Left lung (tissue), 10 donors: ENCODE results near the gene CPLANE2. TPM values are rescaled to one million over a fixed set of nuclear protein-coding genes. Genes with fewer than 3 reads are reported as not detected.

Experiments
- ATAC-seq: fragments of 200-7000 bp; cut with Tn5 transposase; one replicate; pipeline ENCODE4 v1.9.1; 2020; ENCODE audit warnings: moderate library complexity
- DNase-seq, 4 donors: peaks; one replicate each; pipeline ENCODE4 v3.0.0-alpha.2; 2013 to 2020
- H3K27ac ChIP-seq, 2 donors: fragments of 200-600 bp; sonication (generic) in 1 of 2; one replicate each; pipeline versions ENCODE4 v1.5.0 to v1.8.0; 2020 to 2021
- H3K27me3 ChIP-seq, 2 donors: fragments of 200-600 bp; sonication (generic) in 1 of 2; one replicate each; pipeline versions ENCODE4 v1.5.0 to v1.8.0; 2020 to 2021
- H3K36me3 ChIP-seq, 2 donors: fragments of 200-600 bp; sonication (generic) in 1 of 2; one replicate each; pipeline versions ENCODE4 v1.5.0 to v1.8.0; 2020 to 2021
- H3K4me1 ChIP-seq, 2 donors: fragments of 200-600 bp; one replicate each; pipeline ENCODE4 v1.8.0; 2021
- H3K4me3 ChIP-seq, 2 donors: fragments of 200-600 bp; sonication (generic) in 1 of 2; one replicate each; pipeline versions ENCODE4 v1.5.0 to v1.8.0; 2020 to 2021; ENCODE audit warnings: mild to moderate bottlenecking in 1 of 2
- H3K9me3 ChIP-seq, 2 donors: fragments of 200-600 bp; sonication (generic) in 1 of 2; one replicate each; pipeline versions ENCODE4 v1.5.0 to v1.8.0; 2020 to 2021
- CTCF ChIP-seq, 2 donors: fragments of 200-600 bp; sonication (generic) in 1 of 2; IDR thresholded peaks; one replicate each; pipeline versions ENCODE4 v1.5.0 to v1.8.0; 2021; ENCODE audit warnings: antibody characterized with exemption in 2 of 2
- intact Hi-C, 2 donors: fragments of 100-400 bp; cut with DNase I; formaldehyde crosslinking; loops; one replicate each; pipeline versions ENCODE4 v1.11.2 to v1.14.2; 2022
- polyA plus RNA-seq, 6 donors: library from polyadenylated mRNA; unstranded; fragments of 120-200 nt; gene quantifications; one replicate each; pipeline ENCODE4 v1.2.1, GENCODE V29; 2013; ENCODE audit not compliant: insufficient read length in 6 of 6
- total RNA-seq, 2 donors: library from RNA; stranded (reverse); fragmentation: NEBNext Ultra II Directional; extraction: Animal tissue kit (Norgen Biotek cat#: 25700); gene quantifications; one replicate each; pipeline ENCODE4 v1.2.1, GENCODE V29; 2021
- donor health status: DM: no; HTN: yes; CAD: no.
- donor health status: DM: no; HTN: no; CAD: no.

Gene CPLANE2
- total and polyA plus RNA-seq, 8 donors = 3.9 to 8.9 (median 5.3) TPM

- no peak for DNase-seq
- no peak overlapping the region for H3K27ac ChIP-seq
- H3K4me1 ChIP-seq = peaks cover 17 to 34% of the 10 kb centered on the region in 2 donors
- no peaks in the 10 kb centered on the region for H3K27me3 ChIP-seq
- H3K9me3 ChIP-seq = no peaks in the 10 kb centered on the region
- intact Hi-C loops = no loop called here
- peaks cover 0 to 14% of the 10 kb centered on the region in 2 donors for H3K36me3 ChIP-seq
- TF ChIP-seq CTCF (IDR thresholded peaks at IDR 0.05) = no peak
- ATAC-seq = no peak
- no peak overlapping the region for H3K4me3 ChIP-seq
Observed at GRCh38 chr1:16245476-16246196, 8.7 kb upstream of the CPLANE2 start.

- TF ChIP-seq CTCF (IDR thresholded peaks at IDR 0.05) = no peak
- DNase-seq = no peak
- no peak overlapping the region for H3K27ac ChIP-seq
- no peak overlapping the region for H3K4me3 ChIP-seq
- H3K36me3 ChIP-seq = peaks cover 0 to 9% of the 10 kb centered on the region in 2 donors
- intact Hi-C loops = loop anchor here in 1 of 2 donors (5.0 kb wide), 2 partner anchors 57 to 172 kb away; partner anchors contain the start of gene FAM131C
- H3K4me1 ChIP-seq = peaks cover 17 to 26% of the 10 kb centered on the region in 2 donors
- ATAC-seq = no peak
- no peaks in the 10 kb centered on the region for H3K9me3 ChIP-seq
- H3K27me3 ChIP-seq = no peaks in the 10 kb centered on the region
Observed at GRCh38 chr1:16244650-16245285, 7.8 kb upstream of the CPLANE2 start.

- ATAC-seq = peak; percentile 86
- Histone ChIP-seq H3K4me1 (peaks cover 14 to 19% of the 10 kb centered on the region in 2 donors), H3K27me3 (no peaks in the 10 kb centered on the region), H3K4me3 (no peak overlapping the region), H3K27ac (no peak overlapping the region), H3K9me3 (no peaks in the 10 kb centered on the region), H3K36me3 (peaks cover 0 to 9% of the 10 kb centered on the region in 2 donors)
- DNase-seq = peak in 2 of 4 donors; percentile 62 to 82
- TF ChIP-seq CTCF (IDR thresholded peaks at IDR 0.05) = peak; percentile 74 to 75
- intact Hi-C loops = loop anchor here in 1 of 2 donors (5.0 kb wide), 2 partner anchors 57 to 172 kb away; partner anchors contain the start of gene FAM131C
Observed at GRCh38 chr1:16243936-16244649, 7.1 kb upstream of the CPLANE2 start.

- H3K27me3 ChIP-seq = no peaks in the 10 kb centered on the region
- H3K36me3 ChIP-seq = peaks cover 0 to 9% of the 10 kb centered on the region in 2 donors
- intact Hi-C loops = loop anchor here in 1 of 2 donors (5.0 kb wide), 2 partner anchors 56 to 171 kb away; partner anchors contain the start of gene FAM131C
- H3K27ac ChIP-seq = no peak overlapping the region
- DNase-seq = no peak
- H3K4me3 ChIP-seq = no peak overlapping the region
- no peak for ATAC-seq
- H3K9me3 ChIP-seq = no peaks in the 10 kb centered on the region
- H3K4me1 ChIP-seq = peaks cover 5 to 10% of the 10 kb centered on the region in 2 donors
- TF ChIP-seq CTCF (IDR thresholded peaks at IDR 0.05) = no peak
Observed at GRCh38 chr1:16243215-16243610, 6.2 kb upstream of the CPLANE2 start.
